GM19468 (cell line): ENCODE results near the gene CDK14.

Source experiments
- ATAC-seq: cut with Tn5 transposase; IDR thresholded peaks from one replicate; pipeline ENCODE4 v1.9.1; 2021; ENCODE audit warnings: mild to moderate bottlenecking, moderate library complexity, moderate number of reproducible peaks; ENCODE audit not compliant: unreplicated experiment; ENCODE audit errors: extremely low read depth

Gene CDK14

GRCh38 chr7:91212582-91212981 lies 616.5 kb downstream of the CDK14 start:
- no peak for ATAC-seq

DNA sequence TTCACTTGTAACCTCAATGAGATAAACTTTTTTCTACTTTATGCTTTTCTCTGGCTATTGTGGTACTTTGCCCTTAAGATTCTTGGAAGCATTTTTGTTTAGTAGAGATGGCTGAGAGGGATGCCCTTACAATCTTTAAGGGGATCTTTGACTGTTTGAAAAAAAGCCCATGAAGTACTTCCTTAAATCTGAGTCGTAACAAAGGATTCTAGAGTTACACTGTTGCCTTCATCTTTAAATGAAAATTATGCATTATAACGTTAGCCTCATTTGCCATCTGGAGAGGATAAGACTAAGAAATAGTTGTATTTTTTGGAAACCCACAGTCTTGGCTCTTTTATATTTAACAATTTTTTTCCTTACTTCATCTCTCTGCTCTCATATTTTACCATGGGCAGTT lies 630.3 kb downstream of the CDK14 start:
- no peak for ATAC-seq

DNA sequence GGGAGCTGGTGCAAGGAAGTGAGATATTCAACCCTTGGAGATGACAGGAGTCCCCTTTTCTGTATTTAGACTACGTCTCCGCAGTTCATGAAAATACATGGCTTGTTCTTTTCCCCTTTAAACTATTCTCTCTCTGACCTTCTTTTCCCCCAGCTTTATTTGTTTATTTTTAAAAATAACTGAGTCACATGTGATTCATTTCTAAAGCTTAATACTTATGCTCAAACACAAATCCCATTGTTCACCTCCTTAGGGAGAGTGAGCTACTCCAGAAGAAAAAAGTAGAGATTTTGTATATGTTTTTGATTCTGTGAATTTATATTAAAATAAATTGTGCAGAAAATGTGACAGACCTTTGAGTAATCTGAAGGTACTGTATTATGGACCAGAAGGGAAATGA lies 632.2 kb downstream of the CDK14 start:
- no peak for ATAC-seq

DNA sequence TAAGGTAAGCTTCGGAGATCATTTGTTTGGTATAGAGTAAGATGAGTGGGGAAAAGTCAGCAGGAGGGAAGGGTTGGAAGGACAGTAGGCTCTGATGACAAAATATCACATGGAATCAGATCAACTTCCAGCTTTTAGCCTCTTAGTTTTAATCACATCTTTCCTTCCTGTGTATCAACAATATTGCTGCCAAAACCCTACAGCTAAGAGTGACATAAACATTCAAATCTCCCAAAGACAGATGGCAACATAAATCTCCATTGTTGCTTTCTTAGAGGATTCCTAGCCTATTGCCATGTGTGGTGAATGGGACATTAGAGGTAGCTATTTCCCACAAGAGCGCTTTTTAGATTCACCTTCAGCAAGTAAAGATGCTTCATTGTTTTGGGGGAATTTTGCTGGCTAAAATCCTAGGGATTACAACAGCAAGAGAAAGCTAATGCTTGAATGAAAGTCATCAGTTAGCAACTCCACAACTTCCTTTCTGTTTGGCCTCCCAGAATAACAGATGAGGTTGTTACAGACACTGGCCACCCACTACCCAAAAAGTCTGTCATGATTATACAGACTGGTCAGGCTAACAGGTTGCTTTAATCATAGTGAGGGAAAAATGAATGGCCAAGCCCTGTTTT lies 632.9 kb downstream of the CDK14 start:
- ATAC-seq = no peak

- ATAC-seq = no peak
Measured at GRCh38 chr7:91230100-91230499, 634.0 kb downstream of the CDK14 start.

DNA sequence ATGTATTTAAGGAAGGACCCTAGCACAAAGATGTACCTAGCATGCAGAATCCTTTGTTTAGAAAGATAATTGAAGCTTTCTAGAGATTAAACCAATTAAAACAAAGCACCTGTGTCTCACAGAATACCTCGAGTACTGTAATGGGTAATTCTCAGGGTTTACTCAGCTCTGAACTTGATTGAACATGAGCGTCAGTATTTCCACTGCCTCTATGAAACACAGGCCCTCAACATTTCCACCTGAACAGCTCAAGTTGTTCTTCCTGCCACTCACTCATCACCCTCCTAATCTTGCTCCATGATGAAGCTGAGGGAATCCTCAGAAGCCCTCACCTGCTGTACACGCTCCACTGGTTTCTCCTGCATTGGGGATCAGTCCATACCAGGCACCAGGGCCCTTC lies 634.4 kb downstream of the CDK14 start:
- no peak for ATAC-seq

DNA sequence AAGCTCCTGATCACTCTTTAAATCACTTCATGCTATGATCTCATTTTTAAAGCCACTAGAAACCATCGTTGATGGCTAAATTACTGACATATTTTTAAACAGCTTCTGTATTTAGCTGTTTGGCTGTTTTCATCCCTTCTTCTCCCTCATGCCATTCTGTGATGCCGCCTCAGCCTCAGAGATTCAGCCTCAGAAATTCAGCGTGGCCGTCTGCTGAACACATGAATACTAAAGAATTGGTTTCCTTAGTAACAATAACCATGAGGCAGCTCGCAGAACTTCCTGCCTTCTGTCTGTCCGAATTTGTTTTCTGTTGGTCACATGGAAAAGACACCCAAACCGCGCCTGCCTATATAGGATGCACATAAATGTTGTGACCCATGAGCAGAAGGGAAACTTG lies 637.1 kb downstream of the CDK14 start:
- no peak for ATAC-seq

- ATAC-seq = no peak
Measured at GRCh38 chr7:91235211-91235832, 639.2 kb downstream of the CDK14 start.

GRCh38 chr7:91239171-91239604 lies 643.1 kb downstream of the CDK14 start:
- no peak for ATAC-seq

DNA sequence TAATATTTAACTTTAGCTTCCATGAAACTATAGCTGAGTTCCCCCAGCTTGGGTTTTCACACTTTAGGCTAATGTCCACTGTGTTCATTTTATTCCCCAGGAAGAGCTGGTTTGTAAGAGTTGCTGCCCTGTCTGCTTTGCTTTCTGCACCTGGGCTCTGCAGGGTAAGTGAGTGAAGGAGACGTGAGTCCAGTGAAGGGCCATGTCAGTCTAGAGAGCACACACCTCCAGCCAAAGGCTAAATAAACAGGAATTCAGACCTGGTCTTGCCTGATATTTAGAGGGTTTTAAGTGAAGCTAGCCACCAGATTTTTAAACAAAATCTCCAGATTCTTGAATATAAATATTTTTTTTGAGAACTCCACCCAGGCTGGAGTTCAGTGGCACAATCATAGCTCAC lies 643.7 kb downstream of the CDK14 start:
- ATAC-seq = no peak

- no peak for ATAC-seq
Measured at GRCh38 chr7:91240376-91240941, 644.3 kb downstream of the CDK14 start.

GRCh38 chr7:91242097-91242844 lies 646.1 kb downstream of the CDK14 start:
- no peak for ATAC-seq

- ATAC-seq = no peak
Measured at GRCh38 chr7:91243591-91244301, 647.6 kb downstream of the CDK14 start.

DNA sequence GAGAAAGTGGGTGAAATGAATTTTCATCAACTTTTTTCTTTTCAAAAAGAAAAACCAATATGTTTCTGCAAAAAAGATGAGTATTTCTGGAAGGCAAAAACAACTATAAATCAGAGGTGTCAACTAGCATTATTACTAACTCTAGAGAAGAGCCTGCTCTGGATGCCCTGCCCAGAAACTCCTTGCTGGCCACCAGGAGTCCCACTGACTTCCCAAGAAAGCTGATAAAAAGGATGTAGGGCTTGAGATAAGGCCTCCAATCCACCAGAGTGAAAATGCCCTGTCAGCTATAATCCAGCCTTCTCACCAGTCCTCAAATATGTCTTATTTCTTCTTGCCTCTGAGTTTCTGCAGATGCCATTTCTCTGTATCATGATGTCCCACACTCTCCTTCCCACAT lies 651.4 kb downstream of the CDK14 start:
- no peak for ATAC-seq

- no peak for ATAC-seq
Measured at GRCh38 chr7:91248996-91249395, 652.9 kb downstream of the CDK14 start.

DNA sequence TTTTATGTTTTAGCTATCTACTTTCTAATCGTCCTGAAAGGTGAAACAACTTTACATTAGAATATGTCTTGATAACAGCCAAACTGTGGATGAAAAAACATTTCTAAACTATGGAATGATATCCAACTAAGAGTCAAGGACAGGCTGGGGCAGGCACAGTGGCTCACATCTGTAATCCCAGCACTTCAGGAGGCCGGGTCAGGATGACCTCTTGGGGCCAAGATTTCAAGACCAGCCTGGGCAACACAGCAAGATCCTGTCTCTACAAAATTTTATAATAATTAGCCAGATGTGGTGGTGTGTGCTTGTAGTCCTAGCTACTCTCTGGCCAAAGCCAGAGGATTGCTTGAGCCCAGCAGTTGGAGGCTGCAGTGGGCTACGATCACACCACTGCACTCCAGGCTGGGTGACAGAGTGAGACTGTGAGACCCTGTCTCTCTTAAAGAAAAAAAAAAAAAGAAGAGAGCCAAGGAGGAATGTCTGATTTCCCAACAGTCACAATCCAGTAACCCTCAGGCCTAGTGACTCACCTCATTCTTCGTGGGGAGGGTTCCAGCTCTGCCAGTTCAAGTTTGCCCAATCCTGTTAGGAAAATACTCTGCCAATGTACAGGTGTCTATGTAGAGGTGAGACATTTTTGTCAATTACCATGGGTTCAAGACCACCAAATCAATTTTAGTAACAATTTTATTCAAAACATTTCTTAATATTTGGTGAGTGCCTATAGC lies 653.5 kb downstream of the CDK14 start:
- no peak for ATAC-seq

DNA sequence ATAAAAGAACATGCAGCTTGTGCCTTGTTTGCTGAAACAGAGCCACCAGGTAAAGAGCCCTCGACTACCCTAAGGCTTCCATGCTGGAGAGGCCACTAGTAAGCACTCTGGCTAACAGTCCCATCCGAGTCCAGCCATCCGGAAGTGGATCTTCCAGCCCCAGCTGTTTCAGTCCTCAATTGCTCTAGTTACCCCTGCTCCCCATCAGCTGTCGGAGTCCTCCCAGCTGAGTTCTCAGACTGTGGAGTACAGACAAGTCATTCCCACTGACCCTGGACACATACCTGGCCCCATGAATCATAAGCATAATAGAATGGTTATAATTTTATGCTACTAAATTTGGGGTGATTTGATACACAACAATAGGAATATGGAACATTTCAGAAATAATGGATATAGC lies 654.6 kb downstream of the CDK14 start:
- no peak for ATAC-seq

DNA sequence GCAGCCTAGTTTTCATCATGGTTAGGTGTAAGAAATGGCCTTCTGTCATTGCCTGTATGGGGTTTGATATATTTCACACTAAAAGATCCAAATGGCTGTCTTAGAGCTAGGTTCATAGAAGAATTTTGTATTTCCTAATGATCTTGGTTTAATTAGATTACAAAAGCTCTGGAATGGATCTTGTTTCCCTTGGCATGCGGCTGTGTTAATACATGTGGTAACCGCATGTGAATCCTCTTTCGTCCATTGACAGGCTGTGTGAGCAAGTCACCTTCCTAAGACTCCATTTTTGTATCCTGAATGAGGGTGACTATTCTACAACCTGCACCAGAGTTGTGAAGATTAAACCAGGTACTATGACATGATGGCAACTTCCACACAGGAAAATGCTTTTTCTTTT lies 655.8 kb downstream of the CDK14 start:
- no peak for ATAC-seq
